Gastrocnemius medialis (tissue), 4 donors: ENCODE measurements around the gene CCPG1. TPM values are rescaled to one million over a fixed set of nuclear protein-coding genes. Genes with fewer than 3 reads are reported as not detected.
"Not testable (repeated sequence)": the region's sequence is repeated elsewhere in the genome, so short reads cannot be mapped to it uniquely, and the experiment has no call there.

Experiments used
- ATAC-seq, 2 donors: fragments of 150-250 bp; one replicate each; pipeline ENCODE4 v1.9.1; 2016
- DNase-seq, 2 donors: peaks; one replicate each; pipeline ENCODE4 v3.0.0-alpha.2; 2019
- H3K27ac ChIP-seq, 4 donors: fragments of 200-600 bp; sonication (generic); 1 replicate in 1 of 4; 2 replicates in 3 of 4; pipeline ENCODE4 v1.5.1; 2016 to 2018; ENCODE audit warnings: mild to moderate bottlenecking in 2 of 4, moderate library complexity in 1 of 4
- H3K27me3 ChIP-seq, 3 donors: fragments of 200-600 bp; sonication (generic) in 2 of 3; 1 replicate in 1 of 3; 2 replicates in 2 of 3; pipeline versions ENCODE4 v1.5.1 to v1.6.0; 2016 to 2019; ENCODE audit warnings: mild to moderate bottlenecking in 1 of 3, moderate library complexity in 1 of 3
- H3K36me3 ChIP-seq, 2 donors: fragments of 200-600 bp; sonication (generic) in 1 of 2; one replicate each; pipeline ENCODE4 v1.5.1; 2017 to 2018
- H3K4me1 ChIP-seq, 2 donors: fragments of 200-600 bp; sonication (generic) in 1 of 2; one replicate each; pipeline ENCODE4 v1.5.1; 2016 to 2017; ENCODE audit warnings: mild to moderate bottlenecking in 2 of 2
- H3K4me3 ChIP-seq, 4 donors: fragments of 200-600 bp; sonication (generic) in 3 of 4; 1 replicate in 1 of 4; 2 replicates in 3 of 4; pipeline ENCODE4 v1.5.1; 2016 to 2019; ENCODE audit warnings: mild to moderate bottlenecking in 2 of 4
- H3K9me3 ChIP-seq, 3 donors: fragments of 200-600 bp; sonication (generic) in 2 of 3; 1 replicate in 1 of 3; 2 replicates in 2 of 3; pipeline ENCODE4 v1.5.1; 2016 to 2019
- CTCF ChIP-seq, 5 experiments: fragments of 450-650 bp in 3 of 5; fragments of 200-600 bp in 2 of 5; sonication (generic) in 2 of 5; IDR thresholded peaks in 4 of 5; conservative IDR thresholded peaks in 1 of 5; 1 replicate in 4 of 5; 2 replicates in 1 of 5; pipeline ENCODE4 v1.5.1; 2016 to 2019; ENCODE audit warnings: antibody characterized with exemption in 5 of 5, mild to moderate bottlenecking in 3 of 5, moderate library complexity in 3 of 5
- POLR2A ChIP-seq, 2 donors: fragments of 450-650 bp; IDR thresholded peaks; one replicate each; pipeline ENCODE4 v1.6.1; 2017; ENCODE audit warnings: antibody characterized with exemption in 2 of 2, mild to moderate bottlenecking in 2 of 2, moderate library complexity in 2 of 2
- in situ Hi-C, 4 donors: fragments of 200-750 bp; cut with MboI; loops; one replicate each; pipeline versions ENCODE4 v1.15.0 to v1.8.0; 2017; ENCODE audit warnings: low sequenced_read_pairs in 4 of 4
- intact Hi-C: fragments of 100-400 bp; cut with DNase I; formaldehyde crosslinking; loops from one replicate; pipeline ENCODE4 v1.15.1; 2023; ENCODE audit warnings: low total_unique reads
- total RNA-seq, 4 donors: library from RNA; depleted of rRNA; stranded (reverse); fragments of >200 nt; gene quantifications; one replicate each; pipeline versions ENCODE4 v1.1.0 to v1.2.3, GENCODE V29; 2016

Gene CCPG1
- total RNA-seq, 4 donors from 2014 or later = 61.6 to 142 (median 103) TPM

- Histone ChIP-seq H3K36me3 (no peaks in the 10 kb centered on the region), H3K4me1 (peaks cover 26 to 38% of the 10 kb centered on the region in 2 donors), H3K9me3 (no peaks in the 10 kb centered on the region), H3K27me3 (no peaks in the 10 kb centered on the region), H3K4me3 (peak overlapping the region; percentile 75 to 84 (median 78)), H3K27ac (peak overlapping the region; percentile 89 to 96 (median 92))
- DNase-seq (no peak), ATAC-seq (peak; percentile 5 to 23)
- in situ Hi-C loops = loop anchor here in 1 of 4 donors (25.0 kb wide), 1 partner anchor 95 kb away; the partner anchor contains the start of genes PIGB and PIGBOS1
- TF ChIP-seq CTCF (IDR thresholded peaks at IDR 0.05 in 4 of 5, conservative IDR thresholded peaks at IDR 0.05 in 1 of 5) (no peak), POLR2A (IDR thresholded peaks at IDR 0.05) (no peak)
- intact Hi-C loops = loop anchor here (1.0 to 5.0 kb wide), 4 partner anchors 89 to 225 kb away; partner anchors contain the start of genes PIGB, PIGBOS1 and RSL24D1
Measured at GRCh38 chr15:55407498-55408011, 604 bp downstream of the CCPG1 start.

DNA sequence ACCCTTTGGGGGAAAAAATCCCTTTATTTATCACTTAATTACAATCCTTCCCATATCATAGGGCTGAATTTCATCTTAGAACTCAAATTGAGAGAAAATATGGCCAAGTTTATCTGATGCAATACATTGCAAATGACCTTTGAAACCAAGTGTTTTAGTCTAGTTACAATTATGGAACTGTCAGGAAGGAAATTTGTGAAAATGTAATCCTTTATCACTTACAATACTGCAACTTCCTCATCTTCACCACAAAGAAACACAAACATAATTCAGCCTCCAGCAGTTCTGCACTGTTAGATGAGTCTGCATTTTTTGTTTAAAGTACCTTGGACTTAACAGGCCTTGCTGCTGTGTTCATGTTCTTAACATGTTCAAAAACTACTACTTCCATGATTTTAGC, 4.6 kb downstream of the CCPG1 start:
- DNase-seq = no peak
- H3K4me3 ChIP-seq = peak overlapping the region in 3 of 4 donors; percentile 24 to 29 (median 26)
- H3K27ac ChIP-seq = peak overlapping the region; percentile 73 to 94 (median 78)
- ATAC-seq = no peak
- TF ChIP-seq POLR2A (IDR thresholded peaks at IDR 0.05) (no peak), CTCF (IDR thresholded peaks at IDR 0.05 in 4 of 5, conservative IDR thresholded peaks at IDR 0.05 in 1 of 5) (no peak)
- H3K36me3 ChIP-seq = no peaks in the 10 kb centered on the region
- no peaks in the 10 kb centered on the region for H3K27me3 ChIP-seq
- in situ Hi-C loops (loop anchor here in 1 of 4 donors (25.0 kb wide), 1 partner anchor 91 kb away; the partner anchor contains the start of genes PIGB and PIGBOS1), intact Hi-C loops (no loop called here)
- H3K9me3 ChIP-seq = no peaks in the 10 kb centered on the region
- H3K4me1 ChIP-seq = peaks cover 27 to 38% of the 10 kb centered on the region in 2 donors

GRCh38 chr15:55402707-55403106, 5.5 kb downstream of the CCPG1 start:
- peak; percentile 65 to 76 for ATAC-seq
- TF ChIP-seq CTCF (IDR thresholded peaks at IDR 0.05 in 4 of 5, conservative IDR thresholded peaks at IDR 0.05 in 1 of 5) = no peak
- no peak for TF ChIP-seq POLR2A (IDR thresholded peaks at IDR 0.05)
- Histone ChIP-seq H3K36me3 (no peaks in the 10 kb centered on the region), H3K4me3 (peak overlapping the region in 2 of 4 donors; percentile 26 to 29), H3K27me3 (no peaks in the 10 kb centered on the region), H3K4me1 (peaks cover 27 to 38% of the 10 kb centered on the region in 2 donors), H3K27ac (peak overlapping the region; percentile 73 to 94 (median 78)), H3K9me3 (no peaks in the 10 kb centered on the region)
- DNase-seq = no peak
- in situ Hi-C loops = loop anchor here in 1 of 4 donors (25.0 kb wide), 1 partner anchor 90 kb away; the partner anchor contains the start of genes PIGB and PIGBOS1
- intact Hi-C loops = no loop called here

DNA sequence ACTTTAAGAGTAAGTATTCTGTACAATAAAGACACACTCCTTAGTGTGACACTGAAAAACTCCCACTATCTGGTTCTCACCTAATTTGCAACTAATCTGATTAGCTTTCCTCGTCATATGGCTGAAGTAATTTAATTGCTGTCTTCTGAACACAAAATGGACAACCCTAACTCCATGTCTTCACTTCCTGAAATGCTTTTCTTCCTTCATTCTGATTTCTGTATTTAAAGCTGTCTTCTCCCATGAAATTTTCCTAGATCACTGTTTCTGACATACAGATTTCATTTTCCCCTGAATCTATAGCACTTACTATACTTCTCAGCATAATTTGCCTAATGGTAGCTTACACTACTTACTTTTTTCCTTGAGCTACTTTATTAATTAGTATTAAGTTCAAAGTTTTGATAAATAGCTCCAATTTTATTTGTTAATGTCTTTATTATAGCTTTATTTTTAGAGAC, 6.3 kb downstream of the CCPG1 start:
- ATAC-seq = no peak
- Histone ChIP-seq H3K36me3 (no peaks in the 10 kb centered on the region), H3K27me3 (no peaks in the 10 kb centered on the region), H3K4me1 (peaks cover 26 to 35% of the 10 kb centered on the region in 2 donors), H3K9me3 (no peaks in the 10 kb centered on the region), H3K27ac (peak overlapping the region; percentile 73 to 94 (median 78)), H3K4me3 (no peak overlapping the region)
- intact Hi-C loops (no loop called here), in situ Hi-C loops (loop anchor here in 1 of 4 donors (25.0 kb wide), 1 partner anchor 90 kb away; the partner anchor contains the start of genes PIGB and PIGBOS1)
- no peak for TF ChIP-seq CTCF (IDR thresholded peaks at IDR 0.05 in 4 of 5, conservative IDR thresholded peaks at IDR 0.05 in 1 of 5)
- no peak for DNase-seq

- ATAC-seq, H3K4me3 ChIP-seq, H3K27me3 ChIP-seq, DNase-seq, H3K36me3 ChIP-seq, intact Hi-C loops, H3K9me3 ChIP-seq: not testable (repeated sequence)
- peak overlapping the region in 1 of 4 donors; percentile 94 for H3K27ac ChIP-seq
- peaks cover 25 to 31% of the 10 kb centered on the region in 2 donors for H3K4me1 ChIP-seq
- in situ Hi-C loops = loop anchor here in 1 of 4 donors (25.0 kb wide), 1 partner anchor 88 kb away; the partner anchor contains the start of genes PIGB and PIGBOS1
Measured at GRCh38 chr15:55400050-55400449, 8.1 kb downstream of the CCPG1 start.
